HepG2 (cell line): ENCODE measurements around the gene SLC22A23. TPM values are rescaled to one million over a fixed set of nuclear protein-coding genes. Genes with fewer than 3 reads are reported as not detected.

Experiments
- HDAC1 ChIP-seq: sonication (generic); formaldehyde crosslinking; IDR thresholded peaks from 2 replicates; pipeline ENCODE4 v1.5.1; 2020; ENCODE audit warnings: mild to moderate bottlenecking, missing genetic modification reagents
- HNRNPLL ChIP-seq: fragments of 200-400 bp; formaldehyde crosslinking; IDR thresholded peaks from 2 replicates; pipeline ENCODE4 v1.6.1; 2017; ENCODE audit warnings: mild to moderate bottlenecking, low read depth, low read length; ENCODE audit not compliant: poor library complexity, severe bottlenecking
- KAT7 ChIP-seq: IDR thresholded peaks from 2 replicates; pipeline ENCODE4 v1.6.1; 2018; ENCODE audit warnings: borderline replicate concordance, missing compliant biosample characterization
- NFE2 ChIP-seq: sonication (generic); formaldehyde crosslinking; IDR thresholded peaks from 2 replicates; pipeline ENCODE4 v1.4.0; 2020; ENCODE audit warnings: missing genetic modification reagents
- REPIN1 ChIP-seq: sonication (generic); formaldehyde crosslinking; IDR thresholded peaks from 2 replicates; pipeline ENCODE4 v1.8.0; 2022; ENCODE audit warnings: missing genetic modification reagents, low read depth, mild to moderate bottlenecking, borderline replicate concordance
- SP1 ChIP-seq, 2 experiments: fragments of 450-650 bp in 1 of 2; sonication (generic) in 1 of 2; formaldehyde crosslinking in 1 of 2; IDR thresholded peaks; 2 replicates each; pipeline versions ENCODE4 v1.4.0 to v1.6.1; 2016 to 2020; ENCODE audit warnings: missing genetic modification reagents in 1 of 2
- ZNF235 ChIP-seq: sonication (generic); formaldehyde crosslinking; IDR thresholded peaks from 2 replicates; pipeline ENCODE4 v1.8.1; 2023; ENCODE audit warnings: mild to moderate bottlenecking, missing genetic modification reagents, borderline replicate concordance
- ZNF335 ChIP-seq: sonication (generic); formaldehyde crosslinking; IDR thresholded peaks from 2 replicates; pipeline ENCODE4 v1.4.0; 2020; ENCODE audit warnings: missing genetic modification reagents
- ZNF709 ChIP-seq: sonication (generic); formaldehyde crosslinking; IDR thresholded peaks from 2 replicates; pipeline ENCODE4 v1.5.0; 2020; ENCODE audit warnings: mild to moderate bottlenecking, missing genetic modification reagents
- polyA plus RNA-seq, 8 experiments: library from polyadenylated mRNA; depleted of rRNA in 3 of 8; stranded (reverse) in 7 of 8; unstranded in 1 of 8; fragments of >200 nt; fragmentation: Illumina TruSeq in 4 of 8; extraction: Trizol in 4 of 8; gene quantifications; 2 replicates each; pipeline versions ENCODE4 v1.2.1 to v1.2.3, GENCODE V29; 2011 to 2016; ENCODE audit warnings: low read depth in 4 of 8, missing spikeins in 1 of 8, mixed read lengths in 1 of 8; ENCODE audit not compliant: insufficient read depth in 1 of 8
- total RNA-seq, 5 experiments: library from RNA; depleted of rRNA; stranded (reverse); fragments of >200 nt; fragmentation: Illumina TruSeq; extraction: Trizol; gene quantifications; 2 replicates each; pipeline ENCODE4 v1.2.3, GENCODE V29; 2016; ENCODE audit warnings: low read depth in 1 of 5
- TF ChIP-seq, protein P1 (sequence below): sonication (generic); formaldehyde crosslinking; IDR thresholded peaks from one replicate; pipeline ENCODE4 v1.5.1; 2020; ENCODE audit warnings: mild to moderate bottlenecking, missing genetic modification reagents; ENCODE audit errors: not compliant biosample characterization
- TF ChIP-seq, protein P2 (sequence below): sonication (generic); formaldehyde crosslinking; IDR thresholded peaks from 2 replicates; pipeline ENCODE4 v1.4.0; 2020; ENCODE audit warnings: missing genetic modification reagents
- TF ChIP-seq, protein P3 (sequence below): sonication (generic); formaldehyde crosslinking; IDR thresholded peaks from 2 replicates; pipeline ENCODE4 v1.4.0; 2020; ENCODE audit warnings: mild to moderate bottlenecking, missing genetic modification reagents, borderline replicate concordance

SLC22A23 gene
- total and polyA plus RNA-seq, 2 of the 13 experiments (the other 11 are each of a cell fraction or from before 2014, with no cell fraction given) = 11.8 to 17.5 TPM

DNA sequence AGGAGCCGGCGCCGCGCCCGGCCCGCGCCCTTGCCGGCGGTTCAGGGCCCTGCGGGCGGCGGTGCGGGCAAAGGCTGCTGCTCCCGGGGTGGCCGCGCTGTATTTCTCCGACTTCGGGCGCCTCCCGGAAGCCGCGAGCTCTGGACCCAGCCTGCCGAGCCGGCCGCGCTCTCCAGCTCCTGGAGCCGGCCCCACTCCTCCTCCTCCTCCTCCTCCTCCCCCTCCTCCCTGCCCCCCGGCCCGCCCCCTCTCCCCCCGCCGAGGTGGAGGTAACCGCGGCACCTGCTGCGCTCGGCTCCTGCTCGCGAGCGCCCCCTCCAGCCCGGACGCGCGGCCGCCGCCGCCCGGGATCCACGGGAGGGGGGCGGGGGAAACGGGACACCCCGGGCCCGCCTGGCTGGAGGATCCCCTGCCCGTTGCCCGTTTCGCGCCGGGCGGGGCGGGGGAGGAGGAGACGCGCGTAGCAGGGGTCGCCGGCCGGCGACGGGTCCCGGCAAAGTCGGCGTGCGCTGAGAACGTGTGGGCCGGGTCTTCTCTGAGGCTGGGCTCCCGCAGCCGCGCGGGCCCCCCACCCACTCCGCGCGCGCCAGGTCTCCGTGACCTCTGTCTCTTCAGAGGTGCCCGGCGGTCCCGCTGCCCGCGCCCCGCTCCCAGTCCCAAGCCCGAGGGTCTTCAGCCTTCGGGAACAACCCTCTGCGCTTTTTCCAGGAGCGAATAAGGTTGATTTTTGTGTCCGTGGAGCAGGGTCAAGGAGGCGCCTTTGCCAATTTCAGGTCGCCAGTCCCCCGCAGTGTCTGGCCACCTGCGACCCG is at the start of gene SLC22A23 (continued):
- TF ChIP-seq, protein P1, sequence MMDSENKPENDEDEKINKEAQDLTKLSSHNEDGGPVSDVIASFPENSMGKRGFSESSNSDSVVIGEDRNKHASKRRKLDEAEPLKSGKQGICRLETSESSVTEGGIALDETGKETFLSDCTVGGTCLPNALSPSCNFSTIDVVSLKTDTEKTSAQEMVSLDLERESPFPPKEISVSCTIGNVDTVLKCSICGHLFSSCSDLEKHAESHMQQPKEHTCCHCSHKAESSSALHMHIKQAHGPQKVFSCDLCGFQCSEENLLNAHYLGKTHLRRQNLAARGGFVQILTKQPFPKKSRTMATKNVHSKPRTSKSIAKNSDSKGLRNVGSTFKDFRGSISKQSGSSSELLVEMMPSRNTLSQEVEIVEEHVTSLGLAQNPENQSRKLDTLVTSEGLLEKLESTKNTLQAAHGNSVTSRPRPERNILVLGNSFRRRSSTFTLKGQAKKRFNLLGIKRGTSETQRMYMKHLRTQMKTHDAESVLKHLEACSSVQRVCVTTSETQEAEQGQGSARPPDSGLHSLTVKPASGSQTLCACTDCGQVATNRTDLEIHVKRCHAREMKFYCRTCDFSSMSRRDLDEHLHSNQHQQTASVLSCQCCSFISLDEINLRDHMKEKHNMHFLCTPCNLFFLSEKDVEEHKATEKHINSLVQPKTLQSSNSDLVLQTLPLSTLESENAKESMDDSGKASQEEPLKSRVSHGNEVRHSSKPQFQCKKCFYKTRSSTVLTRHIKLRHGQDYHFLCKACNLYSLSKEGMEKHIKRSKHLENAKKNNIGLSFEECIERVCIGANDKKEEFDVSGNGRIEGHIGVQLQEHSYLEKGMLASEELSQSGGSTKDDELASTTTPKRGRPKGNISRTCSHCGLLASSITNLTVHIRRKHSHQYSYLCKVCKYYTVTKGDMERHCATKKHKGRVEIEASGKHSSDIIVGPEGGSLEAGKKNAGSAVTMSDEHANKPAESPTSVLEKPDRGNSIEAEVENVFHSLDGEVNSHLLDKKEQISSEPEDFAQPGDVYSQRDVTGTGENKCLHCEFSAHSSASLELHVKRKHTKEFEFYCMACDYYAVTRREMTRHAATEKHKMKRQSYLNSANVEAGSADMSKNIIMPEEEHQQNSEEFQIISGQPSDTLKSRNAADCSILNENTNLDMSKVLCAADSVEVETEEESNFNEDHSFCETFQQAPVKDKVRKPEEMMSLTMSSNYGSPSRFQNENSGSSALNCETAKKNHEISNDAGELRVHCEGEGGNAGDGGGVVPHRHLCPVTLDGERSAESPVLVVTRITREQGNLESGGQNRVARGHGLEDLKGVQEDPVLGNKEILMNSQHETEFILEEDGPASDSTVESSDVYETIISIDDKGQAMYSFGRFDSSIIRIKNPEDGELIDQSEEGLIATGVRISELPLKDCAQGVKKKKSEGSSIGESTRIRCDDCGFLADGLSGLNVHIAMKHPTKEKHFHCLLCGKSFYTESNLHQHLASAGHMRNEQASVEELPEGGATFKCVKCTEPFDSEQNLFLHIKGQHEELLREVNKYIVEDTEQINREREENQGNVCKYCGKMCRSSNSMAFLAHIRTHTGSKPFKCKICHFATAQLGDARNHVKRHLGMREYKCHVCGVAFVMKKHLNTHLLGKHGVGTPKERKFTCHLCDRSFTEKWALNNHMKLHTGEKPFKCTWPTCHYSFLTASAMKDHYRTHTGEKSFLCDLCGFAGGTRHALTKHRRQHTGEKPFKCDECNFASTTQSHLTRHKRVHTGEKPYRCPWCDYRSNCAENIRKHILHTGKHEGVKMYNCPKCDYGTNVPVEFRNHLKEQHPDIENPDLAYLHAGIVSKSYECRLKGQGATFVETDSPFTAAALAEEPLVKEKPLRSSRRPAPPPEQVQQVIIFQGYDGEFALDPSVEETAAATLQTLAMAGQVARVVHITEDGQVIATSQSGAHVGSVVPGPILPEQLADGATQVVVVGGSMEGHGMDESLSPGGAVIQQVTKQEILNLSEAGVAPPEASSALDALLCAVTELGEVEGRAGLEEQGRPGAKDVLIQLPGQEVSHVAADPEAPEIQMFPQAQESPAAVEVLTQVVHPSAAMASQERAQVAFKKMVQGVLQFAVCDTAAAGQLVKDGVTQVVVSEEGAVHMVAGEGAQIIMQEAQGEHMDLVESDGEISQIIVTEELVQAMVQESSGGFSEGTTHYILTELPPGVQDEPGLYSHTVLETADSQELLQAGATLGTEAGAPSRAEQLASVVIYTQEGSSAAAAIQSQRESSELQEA = peak; percentile 72
- TF ChIP-seq HNRNPLL (peak; percentile 51), NFE2 (no peak), ZNF235 (CRISPR knock-in tag) (0 out of 2 replicates have a peak, but pooled peaks have one; percentile 22), ZNF709 (peak; percentile 79; the same call in 1 of the 2 replicates), REPIN1 (CRISPR knock-in tag) (peak; percentile 69; the same call in 1 of the 2 replicates), SP1 (IDR thresholded peaks at IDR 0.05) (no peak), SP1 (CRISPR knock-in tag; IDR thresholded peaks at IDR 0.05) (peak; percentile 62), HDAC1 (CRISPR knock-in tag) (peak; percentile 85), ZNF335 (CRISPR knock-in tag) (no peak), KAT7 (peak; percentile 72; the same call in 1 of the 2 replicates)
- TF ChIP-seq, protein P2, sequence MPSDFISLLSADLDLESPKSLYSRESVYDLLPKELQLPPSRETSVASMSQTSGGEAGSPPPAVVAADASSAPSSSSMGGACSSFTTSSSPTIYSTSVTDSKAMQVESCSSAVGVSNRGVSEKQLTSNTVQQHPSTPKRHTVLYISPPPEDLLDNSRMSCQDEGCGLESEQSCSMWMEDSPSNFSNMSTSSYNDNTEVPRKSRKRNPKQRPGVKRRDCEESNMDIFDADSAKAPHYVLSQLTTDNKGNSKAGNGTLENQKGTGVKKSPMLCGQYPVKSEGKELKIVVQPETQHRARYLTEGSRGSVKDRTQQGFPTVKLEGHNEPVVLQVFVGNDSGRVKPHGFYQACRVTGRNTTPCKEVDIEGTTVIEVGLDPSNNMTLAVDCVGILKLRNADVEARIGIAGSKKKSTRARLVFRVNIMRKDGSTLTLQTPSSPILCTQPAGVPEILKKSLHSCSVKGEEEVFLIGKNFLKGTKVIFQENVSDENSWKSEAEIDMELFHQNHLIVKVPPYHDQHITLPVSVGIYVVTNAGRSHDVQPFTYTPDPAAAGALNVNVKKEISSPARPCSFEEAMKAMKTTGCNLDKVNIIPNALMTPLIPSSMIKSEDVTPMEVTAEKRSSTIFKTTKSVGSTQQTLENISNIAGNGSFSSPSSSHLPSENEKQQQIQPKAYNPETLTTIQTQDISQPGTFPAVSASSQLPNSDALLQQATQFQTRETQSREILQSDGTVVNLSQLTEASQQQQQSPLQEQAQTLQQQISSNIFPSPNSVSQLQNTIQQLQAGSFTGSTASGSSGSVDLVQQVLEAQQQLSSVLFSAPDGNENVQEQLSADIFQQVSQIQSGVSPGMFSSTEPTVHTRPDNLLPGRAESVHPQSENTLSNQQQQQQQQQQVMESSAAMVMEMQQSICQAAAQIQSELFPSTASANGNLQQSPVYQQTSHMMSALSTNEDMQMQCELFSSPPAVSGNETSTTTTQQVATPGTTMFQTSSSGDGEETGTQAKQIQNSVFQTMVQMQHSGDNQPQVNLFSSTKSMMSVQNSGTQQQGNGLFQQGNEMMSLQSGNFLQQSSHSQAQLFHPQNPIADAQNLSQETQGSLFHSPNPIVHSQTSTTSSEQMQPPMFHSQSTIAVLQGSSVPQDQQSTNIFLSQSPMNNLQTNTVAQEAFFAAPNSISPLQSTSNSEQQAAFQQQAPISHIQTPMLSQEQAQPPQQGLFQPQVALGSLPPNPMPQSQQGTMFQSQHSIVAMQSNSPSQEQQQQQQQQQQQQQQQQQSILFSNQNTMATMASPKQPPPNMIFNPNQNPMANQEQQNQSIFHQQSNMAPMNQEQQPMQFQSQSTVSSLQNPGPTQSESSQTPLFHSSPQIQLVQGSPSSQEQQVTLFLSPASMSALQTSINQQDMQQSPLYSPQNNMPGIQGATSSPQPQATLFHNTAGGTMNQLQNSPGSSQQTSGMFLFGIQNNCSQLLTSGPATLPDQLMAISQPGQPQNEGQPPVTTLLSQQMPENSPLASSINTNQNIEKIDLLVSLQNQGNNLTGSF (CRISPR knock-in tag) = 0 out of 2 replicates have a peak, but pooled peaks have one; percentile 21
- TF ChIP-seq, protein P3, sequence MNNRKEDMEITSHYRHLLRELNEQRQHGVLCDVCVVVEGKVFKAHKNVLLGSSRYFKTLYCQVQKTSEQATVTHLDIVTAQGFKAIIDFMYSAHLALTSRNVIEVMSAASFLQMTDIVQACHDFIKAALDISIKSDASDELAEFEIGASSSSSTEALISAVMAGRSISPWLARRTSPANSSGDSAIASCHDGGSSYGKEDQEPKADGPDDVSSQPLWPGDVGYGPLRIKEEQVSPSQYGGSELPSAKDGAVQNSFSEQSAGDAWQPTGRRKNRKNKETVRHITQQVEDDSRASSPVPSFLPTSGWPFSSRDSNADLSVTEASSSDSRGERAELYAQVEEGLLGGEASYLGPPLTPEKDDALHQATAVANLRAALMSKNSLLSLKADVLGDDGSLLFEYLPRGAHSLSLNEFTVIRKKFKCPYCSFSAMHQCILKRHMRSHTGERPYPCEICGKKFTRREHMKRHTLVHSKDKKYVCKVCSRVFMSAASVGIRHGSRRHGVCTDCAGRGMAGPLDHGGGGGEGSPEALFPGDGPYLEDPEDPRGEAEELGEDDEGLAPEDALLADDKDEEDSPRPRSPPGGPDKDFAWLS = no peak
